Kasumi-1 (cell line): ENCODE data around the gene TCL1B.

Source experiments
- DNase-seq, 2 experiments: peaks; one replicate each; lab custom pipeline; 2025; lab: John Stamatoyannopoulos, UW

TCL1B gene

DNA sequence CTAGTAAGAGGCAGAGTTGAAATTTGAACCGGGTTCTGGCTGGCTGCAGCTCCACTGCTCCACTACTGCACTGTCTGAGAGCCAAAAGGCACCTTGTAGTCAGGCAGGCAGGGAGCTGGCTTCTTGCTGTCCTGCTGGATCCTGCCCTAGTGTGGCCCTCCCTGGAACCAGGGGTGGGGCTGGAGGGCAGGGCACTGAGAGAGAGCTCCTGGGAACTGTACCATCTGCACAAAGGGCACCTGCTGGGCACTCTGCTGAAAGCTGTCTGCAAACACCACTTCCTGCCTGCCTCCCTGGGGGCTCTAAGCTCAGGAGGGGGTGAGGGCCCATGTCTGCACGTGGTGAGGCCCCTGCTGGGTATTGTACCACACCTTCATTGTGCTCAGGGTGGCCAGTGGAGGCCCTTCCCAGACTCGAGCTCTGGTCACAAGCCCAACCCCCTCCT lies 19.0 kb upstream of the TCL1B start:
- DNase-seq: no peak

DNA sequence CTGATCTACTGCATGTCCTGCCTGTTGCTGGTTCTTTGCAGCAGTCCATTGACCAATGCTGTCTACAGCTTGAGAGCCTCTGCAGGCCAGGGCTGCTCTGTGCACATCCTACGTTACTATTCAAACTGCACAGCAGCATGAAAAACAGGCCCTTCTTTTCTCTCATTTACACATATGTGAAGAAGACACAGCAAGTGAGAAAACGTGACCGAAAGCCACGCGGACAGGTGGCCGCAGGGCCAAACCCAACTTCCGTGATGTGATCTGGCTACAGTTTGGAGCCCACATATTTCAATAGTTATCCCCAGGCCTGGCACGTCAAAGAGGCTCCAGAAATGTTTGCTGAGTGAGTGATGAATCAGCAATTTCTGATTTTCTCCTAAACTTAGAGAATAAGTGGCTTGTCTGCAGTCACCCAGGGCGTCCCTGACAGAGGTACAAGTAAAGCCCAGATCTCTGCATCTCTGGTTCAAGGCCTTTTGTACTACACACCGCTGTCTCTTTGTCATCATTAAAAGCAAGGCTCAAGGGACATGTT lies 17.9 kb upstream of the TCL1B start:
- DNase-seq: no peak

DNA sequence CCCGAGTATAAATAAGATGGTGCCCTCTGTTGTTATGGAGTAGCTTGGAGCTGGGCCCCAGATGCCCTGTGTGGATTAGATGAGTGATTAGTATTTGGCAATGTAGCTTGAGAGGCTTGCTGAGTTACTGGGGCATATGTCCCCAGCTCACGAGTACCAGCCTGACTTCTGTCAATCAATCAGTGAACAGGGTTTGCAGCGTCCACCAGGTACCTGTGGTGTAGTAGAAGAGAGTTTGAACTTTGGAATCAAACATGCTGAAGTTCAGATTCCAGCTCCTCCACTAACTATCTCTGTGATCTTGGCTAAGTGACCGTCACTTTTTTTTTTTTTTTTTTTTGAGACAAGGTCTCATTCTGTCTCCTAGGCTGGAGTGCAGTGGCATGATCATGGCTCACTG lies 11.6 kb upstream of the TCL1B start:
- no peak for DNase-seq

DNA sequence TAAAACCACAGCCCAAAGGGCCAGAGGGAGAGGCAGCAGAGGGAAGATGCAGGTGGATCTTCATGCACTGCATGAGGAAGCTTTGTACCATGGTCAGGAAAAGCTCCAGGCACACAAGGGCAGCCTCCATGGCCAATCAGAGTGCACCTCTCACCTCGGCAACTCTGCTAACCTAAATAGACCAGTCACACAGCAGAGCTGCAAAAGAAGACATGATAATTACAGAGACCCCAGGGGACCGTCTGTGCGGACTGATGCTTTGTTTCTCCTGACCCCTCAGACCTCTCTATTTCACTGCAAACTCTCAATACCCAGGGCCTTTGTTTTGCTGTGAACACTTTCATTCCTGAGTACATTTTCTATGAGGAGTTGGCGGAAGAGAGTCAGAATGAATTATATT lies 10.7 kb upstream of the TCL1B start:
- no peak for DNase-seq

DNA sequence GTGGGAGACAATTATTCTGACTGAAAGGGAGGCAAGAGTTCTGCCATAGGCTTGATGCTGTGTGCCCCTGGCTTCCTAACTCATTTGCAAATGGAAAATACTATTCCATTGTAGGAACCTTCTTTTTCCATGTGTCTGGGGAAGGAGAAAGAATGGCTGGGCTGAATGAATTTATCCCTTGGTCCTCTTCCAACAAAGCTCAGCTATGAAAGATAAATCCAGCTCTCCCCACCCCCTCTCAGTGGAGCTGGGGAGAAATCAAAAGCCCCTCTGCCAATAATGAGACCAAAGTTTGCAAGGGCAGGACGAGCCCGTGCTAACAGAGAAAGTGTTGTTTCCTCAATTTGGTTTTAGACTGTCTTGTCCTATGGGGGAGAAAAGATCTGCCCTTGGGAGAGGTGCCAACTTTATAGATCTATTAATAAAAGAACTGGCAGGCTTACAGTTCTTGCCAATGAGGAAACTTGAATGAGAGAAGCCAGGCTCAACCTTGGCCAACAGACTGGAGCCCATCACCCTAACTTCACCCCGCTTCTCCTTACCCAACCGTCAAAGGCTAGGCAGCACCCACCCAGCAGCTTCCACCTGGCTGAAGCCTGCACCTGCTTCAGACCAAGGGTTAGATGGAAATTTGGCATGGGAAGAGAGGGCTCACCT lies 8.9 kb upstream of the TCL1B start:
- DNase-seq: no peak

DNA sequence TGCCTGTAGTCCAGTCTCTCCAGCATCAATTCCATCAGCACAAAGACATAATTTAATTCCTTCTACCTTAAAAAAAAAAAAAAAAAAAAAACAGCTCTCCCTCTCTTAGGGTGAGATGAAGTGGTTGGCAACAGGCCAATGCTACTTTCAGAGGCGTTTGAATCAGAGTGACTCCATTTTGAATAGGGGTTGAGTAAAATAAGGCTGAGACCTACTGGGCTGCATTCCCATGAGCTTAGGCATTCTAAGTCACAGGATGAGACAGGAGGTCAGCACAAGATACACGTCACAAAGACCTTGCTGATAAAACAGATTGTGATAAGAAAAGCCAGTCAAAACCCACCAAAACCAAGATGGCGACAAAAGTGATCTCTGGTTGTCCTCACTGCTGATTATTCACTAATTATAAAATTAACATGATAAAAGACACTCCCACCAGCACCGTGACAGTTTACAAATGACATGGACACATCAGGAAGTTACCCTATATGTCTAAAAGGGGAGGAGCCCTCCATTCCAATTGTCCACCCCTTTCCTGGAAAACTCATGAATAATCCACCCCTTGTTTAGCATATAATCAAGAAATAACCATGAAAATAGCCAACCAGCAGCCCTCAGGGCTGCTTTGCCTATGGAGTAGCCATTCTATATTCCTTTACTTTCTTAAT lies 6.9 kb upstream of the TCL1B start:
- DNase-seq: no peak

DNA sequence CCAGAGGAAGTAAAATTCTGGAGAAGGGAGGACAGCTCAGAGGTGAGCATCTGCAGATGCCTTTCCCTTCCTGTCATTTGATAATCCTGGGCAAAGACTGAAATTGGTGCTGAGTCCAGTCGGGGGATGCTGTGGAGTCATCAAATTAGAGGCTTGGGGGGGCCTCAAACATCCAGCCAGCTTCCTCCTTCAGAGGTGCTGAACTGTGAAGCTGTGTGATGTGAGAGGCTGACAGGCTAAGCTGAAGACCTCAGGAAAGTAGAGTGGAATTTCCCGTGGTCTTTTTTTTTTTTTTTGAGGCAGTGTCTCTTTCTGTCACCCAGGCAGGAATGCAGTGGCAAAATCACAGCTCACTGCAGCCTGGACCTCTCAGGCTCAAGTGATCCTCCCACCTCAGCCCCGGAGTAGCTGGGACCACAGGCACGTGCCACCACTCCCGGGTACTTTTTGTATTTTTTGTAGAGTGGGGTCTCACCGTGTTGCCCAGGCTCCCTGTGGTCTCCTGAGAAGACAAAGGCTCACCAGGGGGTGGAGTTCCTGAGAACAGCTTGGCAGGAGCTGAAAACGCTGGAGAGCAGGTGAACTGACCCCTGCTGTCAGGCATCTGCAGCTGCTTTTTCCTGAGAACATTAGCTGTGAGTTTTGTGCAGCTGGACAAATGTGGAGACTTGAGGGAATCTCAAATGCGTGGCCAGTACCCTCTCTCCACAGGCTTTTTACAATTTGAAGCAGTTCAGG lies 6.1 kb upstream of the TCL1B start:
- no peak for DNase-seq

DNA sequence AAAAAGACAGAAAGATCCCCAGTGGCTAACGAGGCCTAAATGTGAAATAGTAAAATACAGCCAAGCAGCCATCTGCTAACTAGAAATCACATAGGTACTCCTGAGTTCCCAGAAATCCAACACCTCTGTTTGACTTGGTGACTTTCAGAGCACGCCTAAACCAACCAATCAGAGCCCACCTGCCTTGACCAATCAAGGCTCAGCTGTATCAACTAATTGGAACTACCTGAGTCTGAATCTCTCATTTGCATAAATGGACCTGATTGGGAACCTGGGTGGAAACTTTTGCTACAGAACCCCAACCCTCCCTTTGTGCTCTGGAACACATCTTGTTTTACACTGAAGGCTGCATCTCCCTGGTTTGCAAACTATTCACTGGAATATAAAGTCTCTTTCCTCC lies 5.1 kb upstream of the TCL1B start:
- DNase-seq: no peak

DNA sequence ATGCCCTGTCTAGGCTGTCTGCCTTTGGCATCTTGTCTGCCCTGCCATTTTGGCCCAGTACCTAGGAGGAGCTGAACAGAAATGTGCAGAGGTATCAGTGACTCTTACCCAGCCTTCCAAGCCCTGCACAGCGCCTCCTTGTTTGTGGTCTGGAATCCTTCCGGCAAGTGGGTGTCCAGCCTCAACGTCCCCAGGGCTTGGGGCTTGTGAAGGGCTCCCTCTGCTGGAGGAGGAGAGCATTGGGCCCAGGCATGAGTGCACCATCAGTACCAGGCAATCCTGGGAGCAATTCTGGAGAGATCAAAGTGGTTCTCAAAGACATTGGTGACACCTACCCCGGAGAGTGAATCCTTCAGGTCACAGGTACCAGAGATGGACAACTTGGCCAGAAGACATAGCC lies 2.4 kb upstream of the TCL1B start:
- peak; percentile 5 to 16 for DNase-seq

DNA sequence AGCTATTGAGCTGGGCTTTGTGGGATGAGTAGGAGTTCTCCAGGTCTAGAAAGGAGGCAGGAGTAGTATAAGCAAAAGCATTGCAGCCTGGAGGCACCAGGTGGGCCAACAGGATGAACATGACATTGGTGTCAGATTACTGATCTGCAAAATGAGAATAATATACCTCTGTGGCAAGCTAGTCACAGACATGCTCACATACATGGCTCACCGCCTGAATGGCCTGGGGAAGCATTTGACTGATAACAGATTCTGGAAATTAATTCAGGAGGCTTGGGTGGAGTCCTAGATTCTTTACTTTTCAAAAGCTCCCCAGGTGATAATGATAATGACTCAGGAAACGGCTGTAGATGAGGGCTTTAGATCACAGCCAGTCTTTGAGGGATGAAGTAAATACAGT lies 709 bp downstream of the TCL1B start:
- DNase-seq: no peak

DNA sequence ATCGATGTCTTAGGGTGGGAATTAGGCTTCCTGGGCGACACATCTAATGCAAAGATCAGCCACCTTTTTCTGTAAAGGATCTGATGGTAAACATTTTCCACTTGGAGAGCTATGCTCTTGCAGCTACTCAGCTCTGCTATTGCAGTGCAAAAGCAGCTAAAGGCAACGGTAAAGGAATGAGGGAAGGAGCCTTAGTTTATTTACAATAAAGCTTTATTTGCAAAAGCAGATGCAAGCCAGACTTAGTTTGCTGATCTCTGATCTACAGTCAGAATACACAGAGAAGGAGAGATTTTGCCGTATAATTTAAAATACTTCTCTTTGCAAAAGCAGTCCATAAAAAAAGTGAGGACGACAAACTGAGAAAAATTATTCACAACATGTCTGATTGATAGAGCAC lies 3.2 kb downstream of the TCL1B start:
- DNase-seq: no peak

DNA sequence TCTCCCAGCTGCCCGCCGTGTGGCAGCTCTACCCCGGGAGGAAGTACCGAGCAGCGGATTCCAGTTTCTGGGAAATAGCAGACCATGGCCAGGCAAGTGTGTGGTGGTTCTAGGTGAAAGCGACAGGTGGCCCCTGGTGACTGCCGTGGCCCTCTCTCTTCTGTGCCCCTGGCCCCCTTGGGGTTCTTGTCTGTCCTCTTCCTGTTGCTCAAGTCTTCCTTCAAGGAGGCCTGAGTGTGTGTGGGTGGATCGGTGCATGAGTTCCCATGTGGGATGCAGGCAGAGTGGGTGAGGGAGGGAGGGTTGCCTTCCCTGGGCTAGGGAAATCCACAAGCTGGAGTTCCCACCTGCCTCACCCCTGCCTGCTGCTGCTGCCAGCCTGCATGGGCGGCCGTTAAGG lies 4.6 kb downstream of the TCL1B start:
- DNase-seq: no peak

DNA sequence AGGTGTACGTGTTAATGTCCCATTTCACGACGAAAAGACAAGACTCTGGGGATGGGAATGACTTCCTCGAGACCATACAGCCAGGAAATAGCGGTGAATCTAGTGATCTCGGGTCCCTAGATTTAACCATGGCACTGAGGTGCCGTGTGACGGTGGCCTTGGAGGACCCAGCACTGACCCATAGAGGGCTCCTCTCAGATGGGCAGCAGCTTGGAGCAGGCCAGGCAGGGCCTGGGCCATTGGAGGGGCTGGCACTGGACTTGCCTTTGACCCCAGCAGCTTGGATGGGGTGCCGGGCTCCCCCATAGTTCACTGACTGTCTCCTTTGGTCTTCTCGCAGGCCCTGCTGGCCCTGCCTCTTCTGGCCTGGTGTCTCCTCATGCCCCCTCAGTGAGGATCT lies 5.4 kb downstream of the TCL1B start:
- DNase-seq: no peak

DNA sequence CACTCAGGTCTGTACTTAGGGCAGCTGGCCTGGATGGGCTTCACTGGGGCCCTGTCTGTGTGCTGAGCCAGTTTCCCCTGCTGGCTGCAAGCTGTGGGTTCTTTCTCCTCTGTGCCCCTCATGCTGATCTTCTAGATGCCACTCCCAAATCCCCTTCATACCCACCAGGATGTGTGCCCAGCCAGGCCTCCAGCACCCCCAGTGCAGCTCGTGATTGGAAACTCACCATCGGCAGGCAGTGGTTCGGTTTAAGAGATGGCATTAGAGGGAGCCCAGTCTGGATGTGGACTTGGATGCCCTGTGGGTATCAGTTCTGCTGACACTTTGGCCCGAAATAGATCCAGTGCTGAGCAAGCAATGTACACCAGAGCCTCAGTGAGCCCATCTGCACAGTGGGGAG lies 5.9 kb downstream of the TCL1B start:
- DNase-seq: no peak

DNA sequence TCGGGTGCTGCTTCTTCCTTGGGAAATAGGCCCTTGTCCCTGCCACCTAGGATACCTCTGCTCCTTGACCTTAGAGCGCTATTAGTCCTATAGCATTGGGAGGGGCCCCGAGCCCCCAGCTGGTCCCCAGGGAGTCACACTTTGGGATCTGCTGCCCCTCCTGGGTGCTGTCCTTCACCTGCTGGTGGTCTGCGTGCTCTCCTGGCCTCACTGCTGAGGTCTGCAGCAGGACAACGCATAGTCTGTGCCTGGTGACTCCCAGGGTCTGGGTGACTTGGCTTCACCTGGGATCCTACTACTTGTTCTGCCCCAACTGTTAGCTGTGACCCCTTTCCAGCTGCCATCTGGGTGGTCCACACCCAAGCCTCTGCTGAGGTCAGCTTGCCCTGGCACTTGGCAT lies 8.8 kb downstream of the TCL1B start:
- no peak for DNase-seq

DNA sequence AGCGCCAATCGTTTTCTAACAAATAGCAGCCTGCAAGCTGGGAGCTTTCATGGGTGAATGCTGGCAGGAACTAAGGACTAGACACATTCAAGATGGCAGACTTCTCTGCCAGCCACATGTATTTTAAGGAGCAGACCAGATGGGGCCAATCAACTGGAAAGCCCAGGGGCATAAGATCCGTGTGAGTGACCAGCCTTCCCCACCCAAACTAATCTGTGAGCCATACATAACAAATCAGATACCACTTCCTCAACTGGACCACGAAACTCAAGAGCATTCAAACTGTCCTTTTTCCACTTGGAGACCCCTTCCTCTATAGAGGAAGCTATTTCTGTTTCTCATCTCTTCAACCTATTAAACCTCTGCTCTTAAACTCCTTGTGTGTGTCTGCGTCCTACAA lies 9.7 kb downstream of the TCL1B start:
- no peak for DNase-seq

DNA sequence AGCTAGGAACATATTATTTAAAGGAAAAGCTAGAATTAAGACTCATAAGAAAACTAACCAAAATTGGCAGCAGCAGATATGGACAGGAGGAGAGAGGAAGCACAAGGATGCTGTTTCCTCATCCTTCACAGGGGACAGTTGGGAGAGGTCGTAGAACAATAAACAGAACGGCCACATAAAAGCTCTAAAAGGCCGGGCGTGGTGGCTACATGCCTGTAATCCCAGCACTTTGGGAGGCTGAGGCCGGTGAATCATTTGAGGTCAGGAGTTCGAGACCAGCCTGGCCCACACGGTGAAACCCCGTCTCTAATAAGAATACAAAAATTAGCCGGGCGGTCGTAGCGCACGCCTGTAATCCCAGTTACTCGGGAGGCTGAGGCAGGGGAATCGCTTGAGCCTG lies 10.5 kb downstream of the TCL1B start:
- no peak for DNase-seq

DNA sequence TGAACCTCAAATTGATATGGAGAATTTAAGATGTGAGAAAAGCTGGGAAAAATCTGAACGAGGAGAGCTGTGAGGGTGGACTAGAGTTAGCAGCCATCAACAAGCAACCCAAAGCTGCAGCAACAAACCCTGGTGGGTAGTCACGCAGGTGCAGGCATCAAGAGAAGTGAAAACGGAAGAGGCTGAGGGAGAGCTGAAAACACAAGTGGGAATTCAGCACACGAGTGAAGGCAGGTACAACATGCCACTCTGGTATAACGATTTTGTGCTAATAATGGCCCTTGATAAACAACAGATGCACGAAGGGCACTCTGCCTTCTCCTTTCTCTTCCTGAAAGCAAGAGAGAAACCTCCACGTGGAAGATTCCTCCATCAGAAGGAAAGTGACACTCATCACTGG lies 11.5 kb downstream of the TCL1B start:
- DNase-seq: no peak

DNA sequence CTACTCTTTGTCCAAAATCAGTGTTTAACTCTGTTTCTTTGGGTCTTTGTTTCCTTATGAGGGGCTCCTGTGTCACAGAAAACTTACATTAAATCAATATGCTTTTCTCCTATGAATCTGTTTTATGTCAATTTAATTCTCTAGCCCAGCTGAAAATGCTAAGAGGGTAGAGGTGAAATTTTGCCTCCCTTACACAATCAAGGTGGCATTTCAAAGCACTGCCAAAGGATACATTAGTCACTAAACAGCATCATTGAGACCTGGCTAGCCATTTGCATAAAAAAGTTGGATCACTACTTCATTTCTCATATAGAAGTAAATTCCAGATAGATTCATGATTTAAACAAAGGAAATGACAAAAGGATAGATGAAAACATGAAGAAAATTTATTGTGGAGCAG lies 12.1 kb downstream of the TCL1B start:
- no peak for DNase-seq

DNA sequence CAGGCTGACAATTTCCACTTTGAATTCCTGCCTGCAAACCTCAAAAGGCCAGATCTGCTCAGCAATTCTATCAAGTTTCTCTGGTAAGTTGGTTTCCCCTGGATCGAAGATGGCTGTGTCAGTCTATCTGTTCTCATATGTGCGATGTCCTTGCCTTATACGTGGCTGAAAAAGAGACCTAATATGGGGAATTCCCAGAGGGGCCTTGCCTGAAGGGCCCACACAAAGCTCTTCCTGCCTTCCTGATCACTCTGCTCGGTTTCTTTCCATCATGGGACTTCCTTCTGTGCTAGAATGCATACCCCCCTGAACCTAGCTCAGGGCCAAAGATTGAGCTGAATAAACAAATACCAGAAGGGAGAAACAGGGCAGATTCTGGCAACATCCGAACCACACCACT lies 13.2 kb downstream of the TCL1B start:
- no peak for DNase-seq

DNA sequence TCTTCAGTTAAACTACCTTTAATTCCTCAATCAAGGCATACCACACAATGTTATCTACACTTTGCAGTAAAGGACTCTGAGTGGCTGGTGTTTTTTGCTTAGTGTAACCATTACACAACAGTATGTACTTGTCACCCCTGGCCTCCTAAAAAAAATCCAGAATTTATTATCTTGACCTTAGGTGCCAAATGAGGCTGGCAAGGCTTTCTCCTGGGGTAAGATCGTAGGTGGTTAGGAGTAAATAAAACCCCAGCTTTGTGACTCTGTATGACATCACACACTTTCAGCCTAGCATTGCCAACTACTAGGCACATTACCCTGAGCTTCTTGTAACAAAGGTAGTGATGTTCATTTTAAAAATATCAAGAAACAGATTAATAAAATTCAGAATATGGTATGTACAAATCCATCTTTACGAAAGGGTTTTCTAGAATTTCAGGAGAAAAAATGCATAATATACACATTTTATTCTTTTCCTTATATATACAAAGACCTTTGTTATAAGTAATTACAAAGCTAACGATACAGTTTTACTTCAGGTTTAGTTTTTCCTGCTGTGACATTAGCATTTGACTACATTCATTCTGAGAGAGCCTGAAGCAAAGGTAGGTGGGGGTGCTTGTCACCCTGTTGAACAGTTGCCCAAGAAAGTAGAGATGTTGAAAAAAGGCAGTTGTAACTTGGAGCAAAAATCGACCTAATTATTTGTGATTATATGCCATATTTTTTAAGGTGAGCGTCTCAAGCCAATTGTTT lies 14.2 kb downstream of the TCL1B start:
- DNase-seq: no peak

DNA sequence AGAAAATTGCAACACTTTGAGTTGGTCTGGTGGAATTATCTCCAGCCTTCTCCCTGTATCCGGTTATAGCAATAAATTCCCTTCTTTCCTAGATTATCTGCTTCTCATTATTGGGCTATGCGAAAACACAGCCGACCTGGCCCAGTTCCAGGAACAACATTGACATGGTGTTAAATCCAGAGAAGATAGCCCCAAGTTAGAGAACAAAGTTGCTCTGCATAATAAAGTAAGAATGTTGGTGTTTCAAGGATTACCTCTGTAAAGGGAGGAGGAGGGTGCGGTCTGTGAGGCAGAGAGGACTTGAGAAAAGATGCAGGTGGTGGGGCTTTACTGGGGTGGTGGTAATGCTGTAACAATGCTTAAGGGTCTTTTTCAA lies 15.6 kb downstream of the TCL1B start:
- no peak for DNase-seq

DNA sequence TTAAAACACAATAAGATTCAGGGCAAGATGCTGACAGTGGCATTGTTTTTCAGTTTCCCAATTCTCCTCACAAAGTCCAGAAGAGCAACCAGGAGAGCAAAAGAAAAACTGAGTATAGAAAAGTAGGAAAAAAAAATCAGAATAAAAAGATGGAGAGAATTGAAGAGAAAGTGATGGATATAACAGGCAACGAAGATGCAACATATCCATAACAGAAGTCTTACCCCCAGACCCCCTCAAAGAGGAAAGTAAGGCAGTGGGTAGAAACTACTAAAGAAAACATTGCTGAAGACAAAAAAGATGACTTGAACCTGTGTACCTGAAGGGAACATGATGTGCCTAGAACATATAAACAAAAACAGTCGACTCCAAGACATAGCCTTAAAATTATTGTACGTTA lies 17.1 kb downstream of the TCL1B start:
- DNase-seq: no peak
